Spleen (tissue), 11 donors: ENCODE measurements around the gene FKTN. TPM values are rescaled to one million over a fixed set of nuclear protein-coding genes. Genes with fewer than 3 reads are reported as not detected.
A peak's percentile ranks its signal among the peaks of the same experiment; 100 is the strongest.

ENCODE experiments used
- DNase-seq: peaks from one replicate; pipeline ENCODE4 v3.0.0-alpha.2; 2020
- H3K27ac ChIP-seq, 8 donors: fragments of 200-600 bp; sonication (generic) in 7 of 8; 1 replicate in 4 of 8; 2 replicates in 4 of 8; pipeline versions ENCODE4 v1.5.0 to v1.8.0; 2016 to 2021; ENCODE audit warnings: inconsistent platforms in 4 of 8, mild to moderate bottlenecking in 4 of 8, moderate library complexity in 1 of 8
- H3K27me3 ChIP-seq, 7 donors: fragments of 200-600 bp; sonication (generic) in 6 of 7; replicated peaks in 1 of 7; 1 replicate in 4 of 7; 2 replicates in 3 of 7; pipeline versions ENCODE4 v1.5.0 to v1.8.0; 2016 to 2021; ENCODE audit warnings: inconsistent platforms in 3 of 7, mild to moderate bottlenecking in 1 of 7
- H3K36me3 ChIP-seq, 6 donors: fragments of 200-600 bp; sonication (generic) in 5 of 6; 1 replicate in 4 of 6; 2 replicates in 2 of 6; pipeline versions ENCODE4 v1.5.0 to v1.8.0; 2016 to 2021; ENCODE audit warnings: inconsistent platforms in 2 of 6
- H3K4me1 ChIP-seq, 6 donors: fragments of 200-600 bp; sonication (generic) in 5 of 6; 1 replicate in 3 of 6; 2 replicates in 3 of 6; pipeline versions ENCODE4 v1.5.0 to v1.8.0; 2016 to 2021; ENCODE audit warnings: inconsistent platforms in 3 of 6
- H3K4me3 ChIP-seq, 8 donors: fragments of 200-600 bp; sonication (generic) in 7 of 8; 1 replicate in 4 of 8; 2 replicates in 4 of 8; pipeline versions ENCODE4 v1.5.0 to v1.8.0; 2016 to 2021; ENCODE audit warnings: inconsistent platforms in 4 of 8, mild to moderate bottlenecking in 4 of 8, moderate library complexity in 2 of 8
- H3K9me3 ChIP-seq, 8 donors: fragments of 200-600 bp; sonication (generic) in 7 of 8; 1 replicate in 4 of 8; 2 replicates in 4 of 8; pipeline versions ENCODE4 v1.5.0 to v1.8.0; 2016 to 2021; ENCODE audit warnings: inconsistent platforms in 4 of 8
- POLR2A ChIP-seq, 3 donors: fragments of 450-650 bp; IDR thresholded peaks; one replicate each; pipeline ENCODE4 v1.5.1; 2017; ENCODE audit warnings: antibody characterized with exemption in 3 of 3, mild to moderate bottlenecking in 1 of 3
- POLR2AphosphoS5 ChIP-seq, 3 donors: sonication (generic); formaldehyde crosslinking; IDR thresholded peaks; one replicate each; pipeline ENCODE4 v1.5.1; 2017; ENCODE audit warnings: antibody characterized with exemption in 3 of 3
- WGBS, 5 donors: extraction: QIAGEN DNeasy Blood & Tissue Kit in 3 of 5; methylation state at CpG; one replicate each; pipeline versions ENCODE4 v1.1.5 to v1.1.7; 2013 to 2018; 5-methylcytosine and 5-hydroxymethylcytosine counted together
- intact Hi-C: fragments of 100-400 bp; cut with DNase I; formaldehyde crosslinking; loops from one replicate; pipeline ENCODE4 v1.15.0; 2023; ENCODE audit warnings: low total_unique reads
- polyA plus RNA-seq, 3 donors: library from polyadenylated mRNA; stranded (reverse); fragments of 200-250 nt; gene quantifications; one replicate each; pipeline ENCODE4 v1.2.1, GENCODE V29; 2013
- total RNA-seq, 7 donors: library from RNA; depleted of rRNA in 3 of 7; stranded (reverse); fragments of >200 nt in 3 of 7; fragmentation: NEBNext Ultra II Directional in 4 of 7; extraction: Animal tissue kit (Norgen Biotek cat#: 25700) in 4 of 7; gene quantifications; one replicate each; pipeline versions ENCODE4 v1.1.0 to v1.2.1, GENCODE V29; 2016 to 2021
- TF ChIP-seq, protein P1 (sequence below), 11 experiments: fragments of 200-600 bp in 7 of 11; fragments of 450-650 bp in 4 of 11; sonication (generic) in 4 of 11; IDR thresholded peaks in 8 of 11; conservative IDR thresholded peaks in 3 of 11; 1 replicate in 7 of 11; 2 replicates in 4 of 11; pipeline versions ENCODE4 v1.4.0 to v1.8.0; 2016 to 2021; ENCODE audit warnings: antibody characterized with exemption in 11 of 11, inconsistent platforms in 4 of 11, mild to moderate bottlenecking in 1 of 11
- donor health status: healthy with polysubstance abuse.
- donor health status: DM: no; HTN: no; CAD: no; lungs with moderate emphysema.
- donor health status: DM: no; HTN: no; CAD: no.
- donor health status: Bipolar disorder and iron deficiency.
- donor health status: healthy.
- donor health status: DM: no; HTN: no; CAD: no.
- donor health status: DM: yes; HTN: yes; CAD: no.

The FKTN gene
- total and polyA plus RNA-seq, 10 donors: 2.7 to 25.4 (median 11.0) TPM

- 85 to 93% (median 89%) methylated on average over 12 of the region's 12 CpGs for WGBS, 5 donors
- DNase-seq: no peak
- TF ChIP-seq POLR2A (IDR thresholded peaks at IDR 0.05) (no peak), POLR2AphosphoS5 (IDR thresholded peaks at IDR 0.05) (no peak)
- TF ChIP-seq, protein P1, sequence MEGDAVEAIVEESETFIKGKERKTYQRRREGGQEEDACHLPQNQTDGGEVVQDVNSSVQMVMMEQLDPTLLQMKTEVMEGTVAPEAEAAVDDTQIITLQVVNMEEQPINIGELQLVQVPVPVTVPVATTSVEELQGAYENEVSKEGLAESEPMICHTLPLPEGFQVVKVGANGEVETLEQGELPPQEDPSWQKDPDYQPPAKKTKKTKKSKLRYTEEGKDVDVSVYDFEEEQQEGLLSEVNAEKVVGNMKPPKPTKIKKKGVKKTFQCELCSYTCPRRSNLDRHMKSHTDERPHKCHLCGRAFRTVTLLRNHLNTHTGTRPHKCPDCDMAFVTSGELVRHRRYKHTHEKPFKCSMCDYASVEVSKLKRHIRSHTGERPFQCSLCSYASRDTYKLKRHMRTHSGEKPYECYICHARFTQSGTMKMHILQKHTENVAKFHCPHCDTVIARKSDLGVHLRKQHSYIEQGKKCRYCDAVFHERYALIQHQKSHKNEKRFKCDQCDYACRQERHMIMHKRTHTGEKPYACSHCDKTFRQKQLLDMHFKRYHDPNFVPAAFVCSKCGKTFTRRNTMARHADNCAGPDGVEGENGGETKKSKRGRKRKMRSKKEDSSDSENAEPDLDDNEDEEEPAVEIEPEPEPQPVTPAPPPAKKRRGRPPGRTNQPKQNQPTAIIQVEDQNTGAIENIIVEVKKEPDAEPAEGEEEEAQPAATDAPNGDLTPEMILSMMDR (IDR thresholded peaks at IDR 0.05 in 8 of 11, conservative IDR thresholded peaks at IDR 0.05 in 3 of 11): no peak
- Histone ChIP-seq H3K27me3 (no peaks in the 10 kb centered on the region), H3K27ac (no peak overlapping the region), H3K9me3 (no peaks in the 10 kb centered on the region), H3K4me3 (no peak overlapping the region), H3K36me3 (no peaks in the 10 kb centered on the region), H3K4me1 (no peaks in the 10 kb centered on the region)
- intact Hi-C loops: no loop called here
These were observed 89.8 kb downstream of the FKTN start for GRCh38 chr9:105647595-105648349.

DNA sequence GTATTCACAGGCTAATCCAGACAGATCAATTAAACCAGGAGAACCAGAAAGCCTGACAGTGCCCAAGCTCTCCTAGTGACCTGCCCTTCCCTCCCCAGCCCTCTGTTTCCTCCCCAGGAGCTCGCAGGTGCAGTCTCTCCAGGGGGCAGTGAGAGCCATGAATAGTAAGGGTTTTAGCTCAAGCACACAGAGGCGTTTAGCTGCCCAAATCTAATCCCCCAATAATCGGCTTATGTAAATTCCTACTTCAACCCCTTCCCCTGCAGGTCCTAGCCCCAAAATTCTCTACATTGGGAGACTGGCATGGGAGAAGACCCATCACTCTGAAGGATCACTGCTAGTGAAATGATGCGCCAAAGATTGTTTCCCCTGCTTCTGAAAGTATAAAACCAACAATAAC is 93.9 kb downstream of the FKTN start:
- WGBS, 5 donors: 70 to 81% (median 73%) methylated on average over 4 of the region's 4 CpGs
- no peak for DNase-seq
- intact Hi-C loops: no loop called here
- H3K36me3 ChIP-seq: no peaks in the 10 kb centered on the region
- no peaks in the 10 kb centered on the region for H3K9me3 ChIP-seq
- peaks cover 0 to 17% (median 11%) of the 10 kb centered on the region in 7 donors for H3K27me3 ChIP-seq
- H3K4me3 ChIP-seq: no peak overlapping the region
- peaks cover 1 to 13% (median 11%) of the 10 kb centered on the region in 6 donors for H3K4me1 ChIP-seq
- TF ChIP-seq POLR2A (IDR thresholded peaks at IDR 0.05) (no peak), POLR2AphosphoS5 (IDR thresholded peaks at IDR 0.05) (no peak)
- TF ChIP-seq, protein P1 (IDR thresholded peaks at IDR 0.05 in 8 of 11, conservative IDR thresholded peaks at IDR 0.05 in 3 of 11): no peak
- no peak overlapping the region for H3K27ac ChIP-seq

DNA sequence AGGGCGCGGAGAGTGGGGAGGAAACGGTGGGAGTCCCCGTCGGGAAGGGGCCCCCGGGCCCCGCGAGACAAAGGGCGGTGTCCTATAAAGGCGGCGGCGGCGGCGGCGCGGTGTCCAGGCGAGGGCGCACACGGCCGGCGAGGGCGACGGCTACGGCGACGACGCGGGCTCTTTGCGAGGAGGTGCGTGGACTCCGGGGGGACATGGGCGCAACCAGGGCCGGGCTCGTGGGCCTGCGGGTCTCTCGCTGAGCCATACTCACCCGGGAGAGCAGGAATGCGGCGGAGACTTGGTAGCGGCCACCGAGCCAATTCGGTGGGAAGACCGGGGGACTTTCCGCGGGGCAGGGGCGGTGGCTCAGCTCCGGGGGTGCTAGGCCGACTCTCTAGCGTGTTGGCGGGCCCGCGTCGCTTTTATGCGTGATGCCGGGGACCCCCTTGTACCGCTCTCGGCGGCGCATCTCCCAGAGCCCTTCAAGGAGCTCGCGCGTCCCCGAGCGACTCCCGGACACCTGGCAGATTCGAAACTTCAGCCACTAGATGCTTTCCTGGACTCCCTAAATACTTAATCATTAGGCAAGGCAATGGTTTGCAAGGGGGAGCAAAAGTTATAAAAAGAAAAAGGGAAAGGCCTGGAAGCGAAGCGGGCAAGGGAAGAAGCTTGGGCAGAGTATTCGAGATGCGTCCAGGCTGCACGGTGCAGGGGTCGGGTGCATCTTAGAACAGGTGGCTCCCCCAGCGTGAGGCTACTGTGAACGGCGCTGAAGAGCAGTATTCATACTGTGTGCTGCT is 98.4 kb downstream of the FKTN start:
- peaks cover 0 to 40% (median 18%) of the 10 kb centered on the region in 7 donors for H3K27me3 ChIP-seq
- H3K4me1 ChIP-seq: peaks cover 5 to 19% (median 15%) of the 10 kb centered on the region in 6 donors
- TF ChIP-seq POLR2AphosphoS5 (IDR thresholded peaks at IDR 0.05) (peak in 1 of 3 donors; percentile 36), POLR2A (IDR thresholded peaks at IDR 0.05) (no peak)
- TF ChIP-seq, protein P1 (IDR thresholded peaks at IDR 0.05 in 8 of 11, conservative IDR thresholded peaks at IDR 0.05 in 3 of 11): peak in 4 of 11 experiments; percentile 9 to 33 (median 29)
- H3K36me3 ChIP-seq: no peaks in the 10 kb centered on the region
- DNase-seq: peak; percentile 81
- 1 to 4% (median 2%) methylated on average over 28 to 75 of the region's 75 CpGs for WGBS, 5 donors
- no peak overlapping the region for H3K27ac ChIP-seq
- peak overlapping the region; percentile 31 to 69 (median 43) for H3K4me3 ChIP-seq
- H3K9me3 ChIP-seq: no peaks in the 10 kb centered on the region
- intact Hi-C loops: no loop called here

DNA sequence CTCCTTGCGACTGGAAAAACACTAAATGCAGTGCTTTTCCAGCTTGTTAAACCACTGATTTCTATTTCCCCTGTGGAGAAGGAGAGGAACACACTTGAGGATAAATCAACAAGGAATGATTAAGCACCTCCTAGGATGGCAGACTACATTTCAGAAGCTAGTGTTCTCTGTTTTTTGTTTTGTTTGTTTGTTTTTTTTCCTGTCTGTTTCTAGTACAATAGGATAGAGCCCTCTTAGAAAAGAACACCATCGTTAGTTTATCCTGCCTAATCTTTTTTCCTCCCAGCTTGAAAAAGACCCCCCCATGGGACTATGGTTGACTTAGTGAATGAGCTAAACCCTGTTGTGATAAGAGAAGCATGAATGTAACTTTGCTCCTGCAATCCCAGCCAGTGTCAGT is 100.4 kb downstream of the FKTN start:
- 74 to 92% (median 84%) methylated on average over 2 of the region's 2 CpGs for WGBS, 5 donors
- Histone ChIP-seq H3K9me3 (no peaks in the 10 kb centered on the region), H3K27ac (no peak overlapping the region), H3K27me3 (peaks cover 0 to 40% (median 18%) of the 10 kb centered on the region in 7 donors), H3K4me3 (no peak overlapping the region), H3K36me3 (no peaks in the 10 kb centered on the region), H3K4me1 (peaks cover 5 to 19% (median 15%) of the 10 kb centered on the region in 6 donors)
- TF ChIP-seq, protein P1 (IDR thresholded peaks at IDR 0.05 in 8 of 11, conservative IDR thresholded peaks at IDR 0.05 in 3 of 11): no peak
- no peak for TF ChIP-seq POLR2A (IDR thresholded peaks at IDR 0.05)
- TF ChIP-seq POLR2AphosphoS5 (IDR thresholded peaks at IDR 0.05): no peak
- intact Hi-C loops: no loop called here
- DNase-seq: no peak
